ENCODE results near the gene BCL2L13. TPM values are rescaled to one million over a fixed set of nuclear protein-coding genes. Genes with fewer than 3 reads are reported as not detected.

Gene BCL2L13
- total RNA-seq, 2 donors from 2014 or later: 64.7 to 67.9 TPM

DNA sequence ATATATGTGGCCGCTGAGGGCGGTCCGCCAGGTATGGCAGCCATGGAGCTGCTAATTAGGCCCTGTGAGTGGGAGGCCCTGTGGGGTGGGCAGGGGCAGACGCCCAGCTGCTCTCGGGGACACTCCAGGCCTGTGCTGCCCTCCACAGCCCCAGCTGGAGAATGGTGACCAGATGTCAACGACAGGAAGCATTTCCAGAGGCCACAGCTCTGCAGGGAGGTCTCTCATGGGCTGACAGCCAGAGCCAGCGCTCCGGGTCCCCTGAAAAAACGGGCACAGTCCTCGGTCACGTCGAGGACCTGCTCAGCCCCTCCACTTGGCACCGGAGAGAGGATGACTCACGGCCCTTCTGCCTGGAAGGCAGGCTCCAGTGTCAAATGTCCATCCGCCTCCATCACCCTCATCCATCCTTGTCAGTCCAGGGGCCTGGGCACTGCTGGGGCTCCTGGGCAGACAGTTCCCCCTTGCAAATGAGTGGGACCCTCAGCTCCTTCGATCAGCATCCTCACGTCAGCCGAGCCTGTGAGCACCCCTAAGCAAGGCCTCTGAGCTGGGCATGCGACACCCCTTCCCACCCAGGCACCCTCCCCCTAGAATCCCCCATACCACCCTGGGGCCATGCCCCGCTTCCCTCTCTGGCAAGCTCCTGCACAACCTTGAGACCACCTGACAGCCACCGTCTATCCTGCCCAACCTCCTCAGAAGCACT, 133.8 kb downstream of the BCL2L13 start:
- H3K4me1 ChIP-seq (replicated peaks): no peaks in the 10 kb centered on the region
- DNase-seq (ENCODE audit: low spot score): no peak
- no peaks in the 10 kb centered on the region for H3K36me3 ChIP-seq
- H3K4me3 ChIP-seq: no peak overlapping the region
- TF ChIP-seq POLR2AphosphoS5 (IDR thresholded peaks at IDR 0.05) (no peak), POLR2A (IDR thresholded peaks at IDR 0.05) (no peak), CTCF (IDR thresholded peaks at IDR 0.05) (no peak)
- no peak overlapping the region for H3K27ac ChIP-seq
- 73% methylated on average over 21 of the region's 21 CpGs for WGBS
- no peaks in the 10 kb centered on the region for H3K9me3 ChIP-seq
- intact Hi-C loops (cut with DNase I): loop anchor here (5.0 kb wide), 1 partner anchor 35 kb away; no protein-coding TSS in a partner anchor
- H3K27me3 ChIP-seq (replicated peaks; ENCODE audit: insufficient read depth): no peaks in the 10 kb centered on the region

GRCh38 chr22:17772958-17773605, 134.5 kb downstream of the BCL2L13 start:
- no peak for DNase-seq (ENCODE audit: low spot score)
- H3K4me3 ChIP-seq: peak overlapping the region; percentile 83 to 85
- H3K36me3 ChIP-seq: no peaks in the 10 kb centered on the region
- no peaks in the 10 kb centered on the region for H3K27me3 ChIP-seq (replicated peaks; ENCODE audit: insufficient read depth)
- intact Hi-C loops (cut with DNase I): loop anchor here (5.0 kb wide), 1 partner anchor 36 kb away; no protein-coding TSS in a partner anchor
- no peaks in the 10 kb centered on the region for H3K4me1 ChIP-seq (replicated peaks)
- TF ChIP-seq POLR2AphosphoS5 (IDR thresholded peaks at IDR 0.05) (no peak), CTCF (IDR thresholded peaks at IDR 0.05) (no peak), POLR2A (IDR thresholded peaks at IDR 0.05) (no peak)
- H3K27ac ChIP-seq: no peak overlapping the region
- WGBS: 47% methylated on average over 18 of the region's 18 CpGs
- H3K9me3 ChIP-seq: no peaks in the 10 kb centered on the region

DNA sequence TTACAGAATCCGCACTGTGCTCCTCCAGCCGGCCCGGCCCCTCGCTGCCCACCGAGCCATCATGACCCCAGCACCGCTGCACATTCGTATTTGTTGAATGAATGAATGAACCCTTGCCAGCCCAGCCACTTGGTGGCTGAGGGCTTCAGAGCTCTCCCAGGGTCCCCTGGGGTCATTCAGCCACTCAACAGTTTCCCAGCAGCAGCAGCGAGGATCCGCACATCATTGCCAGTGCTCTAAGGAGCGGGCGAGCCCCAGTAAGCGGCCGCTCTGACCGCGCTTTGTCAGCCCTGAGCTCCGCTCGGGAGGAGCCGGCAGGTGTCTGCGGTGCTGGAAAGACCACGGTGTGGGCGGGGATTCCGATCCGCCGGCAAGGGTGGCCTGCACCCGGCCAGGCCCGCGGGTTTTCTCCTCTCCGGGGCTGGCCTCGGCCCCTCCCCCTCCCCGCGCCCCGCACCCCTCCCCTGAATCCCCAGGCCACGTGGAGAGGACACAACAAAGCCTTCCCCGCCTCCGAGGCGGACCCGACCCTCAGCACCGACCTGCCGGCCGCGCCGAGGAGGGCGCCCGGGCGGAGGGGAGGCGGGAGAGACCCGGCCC, 135.1 kb downstream of the BCL2L13 start:
- Histone ChIP-seq H3K9me3 (no peaks in the 10 kb centered on the region), H3K4me3 (peak overlapping the region; percentile 83 to 85), H3K27ac (peak overlapping the region; percentile 10 to 53), H3K36me3 (no peaks in the 10 kb centered on the region), H3K27me3 (replicated peaks; ENCODE audit: insufficient read depth) (no peaks in the 10 kb centered on the region), H3K4me1 (replicated peaks) (no peaks in the 10 kb centered on the region)
- intact Hi-C loops (cut with DNase I): loop anchor here (5.0 kb wide), 1 partner anchor 36 kb away; no protein-coding TSS in a partner anchor
- DNase-seq (ENCODE audit: low spot score): no peak
- 3% methylated on average over 47 of the region's 47 CpGs for WGBS
- TF ChIP-seq CTCF (IDR thresholded peaks at IDR 0.05) (no peak), POLR2AphosphoS5 (IDR thresholded peaks at IDR 0.05) (no peak), POLR2A (IDR thresholded peaks at IDR 0.05) (no peak)

GRCh38 chr22:17774206-17774925, 135.8 kb downstream of the BCL2L13 start, which contains the start of gene BID:
TSS of gene BID (minus strand) at chr22:17774469. CDS start at chr22:17750116, 24,353 bp downstream.
- no peaks in the 10 kb centered on the region for H3K4me1 ChIP-seq (replicated peaks)
- H3K27me3 ChIP-seq (replicated peaks; ENCODE audit: insufficient read depth): no peaks in the 10 kb centered on the region
- no peak for DNase-seq (ENCODE audit: low spot score)
- no peaks in the 10 kb centered on the region for H3K9me3 ChIP-seq
- no peaks in the 10 kb centered on the region for H3K36me3 ChIP-seq
- WGBS: 0% methylated on average over 18 of the region's 64 CpGs
- peak; percentile 39 for TF ChIP-seq POLR2A (IDR thresholded peaks at IDR 0.05)
- no peak for TF ChIP-seq POLR2AphosphoS5 (IDR thresholded peaks at IDR 0.05)
- peak within 1 kb of the TSS; percentile 83 to 85 for H3K4me3 ChIP-seq
- intact Hi-C loops (cut with DNase I): loop anchor here (5.0 kb wide), 1 partner anchor 37 kb away; no protein-coding TSS in a partner anchor
- peak within 1 kb of the TSS; percentile 10 to 53 for H3K27ac ChIP-seq
